PC-3 (cell line): ENCODE data around the gene OR51G1. TPM values are rescaled to one million over a fixed set of nuclear protein-coding genes. Genes with fewer than 3 reads are reported as not detected.

Experiments
- ATAC-seq: fragments of 200-7000 bp; cut with Tn5 transposase; 2 replicates; pipeline ENCODE4 v1.9.1; 2020; ENCODE audit warnings: mild to moderate bottlenecking, moderate library complexity
- BruUV-seq: library from RNA; stranded (reverse); fragments of 400-500 nt; replicated peaks from 2 replicates; lab custom pipeline; 2021; lab: Mats Ljungman, UMichigan
- CTCF ChIA-PET: fragments of 300-600 bp; sonication (Branson Sonifier 250); formaldehyde crosslinking; loops from one replicate; lab custom pipeline; 2022; ENCODE audit warnings: antibody characterized with exemption; lab: Charles Lee
- POLR2A ChIA-PET: fragments of 300-600 bp; sonication (Branson Sonifier 250); formaldehyde crosslinking; loops from one replicate; lab custom pipeline; 2022; ENCODE audit warnings: antibody characterized with exemption; ENCODE audit not compliant: unreplicated experiment; lab: Charles Lee
- DNase-seq: peaks from one replicate; pipeline ENCODE4 v3.0.0-alpha.2; 2015
- H2AFZ ChIP-seq: fragments of 300-600 bp; sonication (generic); 2 replicates; pipeline ENCODE4 v1.6.0; 2016; ENCODE audit warnings: antibody characterized with exemption, low read length
- H3F3A ChIP-seq: fragments of 300-600 bp; sonication (generic); one replicate; pipeline ENCODE4 v1.6.0; 2017; ENCODE audit warnings: antibody characterized with exemption, low read length, control low read depth, mild to moderate bottlenecking; ENCODE audit not compliant: unreplicated experiment
- H3K27ac ChIP-seq: fragments of 300-600 bp; sonication (generic); 2 replicates; pipeline ENCODE4 v1.5.1; 2016; ENCODE audit warnings: mild to moderate bottlenecking, low read length
- H3K27me3 ChIP-seq: fragments of 300-600 bp; sonication (generic); 2 replicates; pipeline ENCODE4 v1.6.1; 2016; ENCODE audit warnings: low read length, mixed read lengths
- H3K36me3 ChIP-seq: fragments of 300-600 bp; sonication (generic); 2 replicates; pipeline ENCODE4 v1.6.1; 2016; ENCODE audit warnings: low read depth, mixed run types, low read length, mixed read lengths
- H3K4me1 ChIP-seq: fragments of 300-600 bp; sonication (generic); 2 replicates; pipeline ENCODE4 v1.5.1; 2016; ENCODE audit warnings: low read length; ENCODE audit not compliant: insufficient read depth
- H3K4me2 ChIP-seq: fragments of 300-600 bp; sonication (generic); 2 replicates; pipeline ENCODE4 v1.6.0; 2016; ENCODE audit warnings: low read length
- H3K4me3 ChIP-seq: fragments of 300-600 bp; sonication (generic); 2 replicates; pipeline ENCODE4 v1.5.1; 2016; ENCODE audit warnings: mild to moderate bottlenecking, low read length, mixed read lengths
- H3K79me2 ChIP-seq: fragments of 300-600 bp; sonication (generic); 2 replicates; pipeline ENCODE4 v1.6.1; 2017; ENCODE audit warnings: low read length, mixed read lengths
- H3K9ac ChIP-seq: fragments of 300-600 bp; sonication (generic); 2 replicates; pipeline ENCODE4 v1.6.0; 2016; ENCODE audit warnings: mild to moderate bottlenecking, low read length
- H3K9me2 ChIP-seq: fragments of 300-600 bp; sonication (generic); replicated peaks from 2 replicates; pipeline ENCODE4 v1.6.1; 2016; ENCODE audit warnings: mixed run types, low read length, mixed read lengths
- H3K9me3 ChIP-seq: fragments of 300-600 bp; sonication (generic); 2 replicates; pipeline ENCODE4 v1.6.1; 2016; ENCODE audit warnings: low read length, mixed read lengths
- H4K20me1 ChIP-seq: fragments of 300-600 bp; sonication (generic); 2 replicates; pipeline ENCODE4 v1.6.1; 2016; ENCODE audit warnings: low read length, mixed read lengths
- CTCF ChIP-seq: fragments of 300-600 bp; sonication (generic); conservative IDR thresholded peaks from 2 replicates; pipeline ENCODE4 v1.5.1; 2017; ENCODE audit warnings: antibody characterized with exemption, low read depth, mild to moderate bottlenecking, low read length
- EZH2 ChIP-seq: fragments of 300-600 bp; sonication (generic); IDR thresholded peaks from one replicate; pipeline ENCODE4 v1.6.1; 2017; ENCODE audit warnings: antibody characterized with exemption, mild to moderate bottlenecking, low read length; ENCODE audit not compliant: unreplicated experiment
- EZH2phosphoT487 ChIP-seq: fragments of 300-600 bp; sonication (generic); IDR thresholded peaks from 2 replicates; pipeline ENCODE4 v1.6.1; 2018; ENCODE audit warnings: mild to moderate bottlenecking, antibody characterized with exemption, low read length, borderline replicate concordance
- intact Hi-C: fragments of 100-400 bp; cut with micrococcal nuclease; formaldehyde crosslinking; loops from 2 replicates; pipeline ENCODE4 v1.9.0; 2023
- total RNA-seq: library from RNA; depleted of rRNA; stranded (reverse); fragments of >200 nt; gene quantifications from 2 replicates; pipeline ENCODE4 v1.2.3, GENCODE V29; 2014

OR51G1 gene
- total RNA-seq, 1 experiment from 2014 or later = not detected

GRCh38 chr11:4936745-4937144 is 12.6 kb upstream of the OR51G1 start:
- Histone ChIP-seq H3K9me3 (no peaks in the 10 kb centered on the region), H3K36me3 (no peaks in the 10 kb centered on the region), H3K4me2 (no peak overlapping the region), H3K9ac (no peak overlapping the region), H2AFZ (no peak overlapping the region), H3K4me3 (no peak overlapping the region), H3F3A (no peaks in the 10 kb centered on the region), H3K4me1 (no peaks in the 10 kb centered on the region), H3K9me2 (no peaks in the 10 kb centered on the region), H3K27me3 (no peaks in the 10 kb centered on the region), H3K27ac (no peak overlapping the region), H4K20me1 (no peaks in the 10 kb centered on the region), H3K79me2 (no peaks in the 10 kb centered on the region)
- TF ChIP-seq EZH2phosphoT487 (no peak), EZH2 (no peak), CTCF (no peak)
- DNase-seq (no peak), ATAC-seq (no peak)
- no TSS peak for BruUV-seq
- ChIA-PET POLR2A (no interaction called here), CTCF (no interaction called here)
- intact Hi-C loops = no loop called here

- H3K9me3 ChIP-seq = no peaks in the 10 kb centered on the region
- no peaks in the 10 kb centered on the region for H3K4me1 ChIP-seq
- intact Hi-C loops = no loop called here
Measured at GRCh38 chr11:4932751-4933150, 8.6 kb upstream of the OR51G1 start.

GRCh38 chr11:4926608-4927007 is 2.5 kb upstream of the OR51G1 start:
- H3F3A ChIP-seq = no peaks in the 10 kb centered on the region
- no peaks in the 10 kb centered on the region for H3K79me2 ChIP-seq
- H3K36me3 ChIP-seq = no peaks in the 10 kb centered on the region
- POLR2A ChIA-PET = no interaction called here
- H3K9ac ChIP-seq = no peak overlapping the region
- no peaks in the 10 kb centered on the region for H3K9me2 ChIP-seq
- H3K27ac ChIP-seq = no peak overlapping the region
- TF ChIP-seq CTCF = no peak
- no peak for TF ChIP-seq EZH2
- intact Hi-C loops = no loop called here
- no peaks in the 10 kb centered on the region for H3K9me3 ChIP-seq
- H3K4me2 ChIP-seq = no peak overlapping the region
- CTCF ChIA-PET = no interaction called here
- BruUV-seq = no TSS peak
- no peaks in the 10 kb centered on the region for H4K20me1 ChIP-seq
- ATAC-seq (no peak), DNase-seq (no peak)
- no peaks in the 10 kb centered on the region for H3K27me3 ChIP-seq
- no peak overlapping the region for H3K4me3 ChIP-seq
- H3K4me1 ChIP-seq = no peaks in the 10 kb centered on the region
- no peak overlapping the region for H2AFZ ChIP-seq

More at GRCh38 chr11:4932751-4933150, 8.6 kb upstream of the OR51G1 start:
- ChIA-PET POLR2A (no interaction called here), CTCF (no interaction called here)
- no peak overlapping the region for H3K4me2 ChIP-seq
- no peaks in the 10 kb centered on the region for H3K36me3 ChIP-seq
- H4K20me1 ChIP-seq = no peaks in the 10 kb centered on the region
- H3F3A ChIP-seq = no peaks in the 10 kb centered on the region
- H3K4me3 ChIP-seq = no peak overlapping the region
- H3K27me3 ChIP-seq = no peaks in the 10 kb centered on the region
- no peaks in the 10 kb centered on the region for H3K79me2 ChIP-seq
- no peak overlapping the region for H3K27ac ChIP-seq
- ATAC-seq = no peak
- H3K9me2 ChIP-seq = no peaks in the 10 kb centered on the region
- BruUV-seq = no TSS peak
- no peak overlapping the region for H3K9ac ChIP-seq
- no peak for DNase-seq
- TF ChIP-seq EZH2phosphoT487 (no peak), EZH2 (no peak), CTCF (no peak)
- H2AFZ ChIP-seq = no peak overlapping the region
